PFSK-1 (cell line): Measurements from ENCODE around the gene LCAT.

Source experiments
- POLR2AphosphoS5 ChIP-seq: IDR thresholded peaks from 2 replicates; pipeline ENCODE4 v1.6.1; 2012; ENCODE audit warnings: low read depth, mild to moderate bottlenecking, control low read depth, low read length, moderate library complexity
- TAF1 ChIP-seq: IDR thresholded peaks from 2 replicates; pipeline ENCODE4 v1.6.1; 2012; ENCODE audit warnings: low read length, control low read depth, borderline replicate concordance; ENCODE audit not compliant: insufficient read depth

DNA sequence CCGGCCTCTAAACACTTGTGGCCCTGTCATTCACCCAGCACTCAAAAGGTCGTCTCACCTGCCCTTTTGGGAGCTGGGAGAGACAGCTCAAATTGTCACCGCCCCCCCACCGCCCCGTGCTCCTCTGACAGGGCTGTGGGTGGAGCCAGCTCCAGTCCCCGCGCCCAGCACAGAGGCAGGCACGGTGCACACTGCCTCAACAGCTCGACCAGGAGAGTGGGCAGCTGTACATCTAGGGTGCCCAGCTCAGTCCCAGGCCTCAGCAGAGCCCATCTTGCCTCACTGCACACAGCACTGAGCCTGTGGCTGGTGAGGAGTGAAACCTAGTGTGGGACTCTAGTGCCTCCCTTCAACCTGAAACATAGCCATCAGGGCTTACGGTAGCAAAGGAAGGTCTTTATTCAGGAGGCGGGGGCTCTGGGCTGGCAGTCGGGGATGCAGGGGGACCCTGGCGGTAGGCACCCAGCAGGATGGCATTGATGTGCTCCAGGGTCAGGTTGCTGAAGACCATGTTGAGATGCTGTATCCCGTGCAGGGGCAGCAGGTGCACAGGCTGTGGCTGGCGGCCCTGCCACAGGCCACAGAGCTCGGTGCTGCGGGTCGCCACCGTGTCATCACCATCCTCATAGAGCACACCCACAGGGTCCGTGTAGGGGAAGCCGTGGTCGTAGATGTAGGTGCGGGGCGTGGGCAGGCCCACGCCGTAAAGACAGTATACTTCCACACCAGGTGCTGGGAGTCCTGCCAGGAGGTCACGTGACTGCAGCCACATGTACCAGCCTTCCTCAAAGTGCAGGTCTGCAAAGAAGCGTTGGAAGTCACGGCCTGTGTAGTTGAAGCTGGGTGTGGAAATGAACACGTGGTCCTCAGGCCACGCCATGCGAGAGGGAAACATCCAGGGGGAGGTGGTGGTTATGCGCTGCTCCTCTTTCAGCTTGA is 4.1 kb downstream of the LCAT start:
- no peak for TF ChIP-seq TAF1
- TF ChIP-seq POLR2AphosphoS5, result no peak
